ENCODE measurements around the gene ID3.

- TF ChIP-seq, protein P1, sequence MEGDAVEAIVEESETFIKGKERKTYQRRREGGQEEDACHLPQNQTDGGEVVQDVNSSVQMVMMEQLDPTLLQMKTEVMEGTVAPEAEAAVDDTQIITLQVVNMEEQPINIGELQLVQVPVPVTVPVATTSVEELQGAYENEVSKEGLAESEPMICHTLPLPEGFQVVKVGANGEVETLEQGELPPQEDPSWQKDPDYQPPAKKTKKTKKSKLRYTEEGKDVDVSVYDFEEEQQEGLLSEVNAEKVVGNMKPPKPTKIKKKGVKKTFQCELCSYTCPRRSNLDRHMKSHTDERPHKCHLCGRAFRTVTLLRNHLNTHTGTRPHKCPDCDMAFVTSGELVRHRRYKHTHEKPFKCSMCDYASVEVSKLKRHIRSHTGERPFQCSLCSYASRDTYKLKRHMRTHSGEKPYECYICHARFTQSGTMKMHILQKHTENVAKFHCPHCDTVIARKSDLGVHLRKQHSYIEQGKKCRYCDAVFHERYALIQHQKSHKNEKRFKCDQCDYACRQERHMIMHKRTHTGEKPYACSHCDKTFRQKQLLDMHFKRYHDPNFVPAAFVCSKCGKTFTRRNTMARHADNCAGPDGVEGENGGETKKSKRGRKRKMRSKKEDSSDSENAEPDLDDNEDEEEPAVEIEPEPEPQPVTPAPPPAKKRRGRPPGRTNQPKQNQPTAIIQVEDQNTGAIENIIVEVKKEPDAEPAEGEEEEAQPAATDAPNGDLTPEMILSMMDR (IDR thresholded peaks at IDR 0.05; ENCODE audit: poor library complexity, severe bottlenecking): no peak
- TF ChIP-seq EZH2 (IDR thresholded peaks at IDR 0.05; ENCODE audit: borderline replicate concordance, insufficient read depth, low read length, poor library complexity, severe bottlenecking) (no peak), POLR2AphosphoS5 (IDR thresholded peaks at IDR 0.05) (no peak), SMC3 (conservative IDR thresholded peaks at IDR 0.05; ENCODE audit: poor library complexity) (no peak)
These were observed 15.4 kb downstream of the ID3 start for GRCh38 chr1:23543707-23544443.

All from neural cell (in vitro differentiated cells).